ENCODE measurements around the gene EFL1. TPM values are rescaled to one million over a fixed set of nuclear protein-coding genes. Genes with fewer than 3 reads are reported as not detected.

Gene EFL1
- polyA plus RNA-seq, 1 donor (not counting 4 experiments of a cell fraction or from before 2014, with no cell fraction given): 32.0 TPM

DNA sequence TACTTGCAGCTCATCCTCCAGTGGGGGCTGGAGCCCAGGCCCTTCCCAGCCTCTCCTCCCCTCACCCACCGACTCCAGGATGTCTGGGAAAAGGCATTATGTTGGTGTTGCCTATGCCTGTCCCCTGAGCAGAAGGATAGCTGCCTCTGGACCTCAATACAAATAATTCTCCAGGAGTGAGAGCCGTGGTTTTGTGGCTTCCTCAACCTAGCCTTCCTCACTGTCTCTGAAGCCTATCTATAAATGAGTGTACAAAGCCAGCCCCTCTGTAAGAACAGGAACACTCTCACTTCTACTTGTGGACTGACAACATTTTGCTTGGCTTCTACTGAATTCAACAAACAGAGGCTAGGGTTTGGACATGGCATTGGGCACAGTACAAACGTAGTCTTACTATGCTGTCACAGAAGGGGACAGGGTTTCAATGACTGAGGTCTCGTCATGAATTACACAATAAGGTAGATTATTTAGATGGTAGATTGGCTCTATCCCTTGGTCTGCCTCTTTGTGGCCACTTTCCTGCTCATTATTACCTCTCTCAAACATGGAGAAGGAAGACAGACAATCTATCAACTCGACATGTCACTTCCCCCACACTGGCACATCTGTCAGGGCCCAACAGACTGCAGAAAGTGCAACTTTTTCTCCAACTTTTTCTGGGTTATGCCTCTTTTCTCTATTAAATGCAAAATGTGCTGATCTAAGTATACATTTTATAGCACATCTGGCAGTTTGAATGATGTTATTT lies 134.0 kb downstream of the EFL1 start:
- no peak for TF ChIP-seq EZH2 (IDR thresholded peaks at IDR 0.05; ENCODE audit: low read length)
- TF ChIP-seq, protein P1, sequence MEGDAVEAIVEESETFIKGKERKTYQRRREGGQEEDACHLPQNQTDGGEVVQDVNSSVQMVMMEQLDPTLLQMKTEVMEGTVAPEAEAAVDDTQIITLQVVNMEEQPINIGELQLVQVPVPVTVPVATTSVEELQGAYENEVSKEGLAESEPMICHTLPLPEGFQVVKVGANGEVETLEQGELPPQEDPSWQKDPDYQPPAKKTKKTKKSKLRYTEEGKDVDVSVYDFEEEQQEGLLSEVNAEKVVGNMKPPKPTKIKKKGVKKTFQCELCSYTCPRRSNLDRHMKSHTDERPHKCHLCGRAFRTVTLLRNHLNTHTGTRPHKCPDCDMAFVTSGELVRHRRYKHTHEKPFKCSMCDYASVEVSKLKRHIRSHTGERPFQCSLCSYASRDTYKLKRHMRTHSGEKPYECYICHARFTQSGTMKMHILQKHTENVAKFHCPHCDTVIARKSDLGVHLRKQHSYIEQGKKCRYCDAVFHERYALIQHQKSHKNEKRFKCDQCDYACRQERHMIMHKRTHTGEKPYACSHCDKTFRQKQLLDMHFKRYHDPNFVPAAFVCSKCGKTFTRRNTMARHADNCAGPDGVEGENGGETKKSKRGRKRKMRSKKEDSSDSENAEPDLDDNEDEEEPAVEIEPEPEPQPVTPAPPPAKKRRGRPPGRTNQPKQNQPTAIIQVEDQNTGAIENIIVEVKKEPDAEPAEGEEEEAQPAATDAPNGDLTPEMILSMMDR (optimal IDR thresholded peaks at IDR 0.05 in 1 of 3, IDR thresholded peaks at IDR 0.05 in 1 of 3, conservative IDR thresholded peaks at IDR 0.05 in 1 of 3; ENCODE audit: extremely low read depth in 1 of 3, insufficient read depth in 2 of 3, low read length in 3 of 3): no peak
- no peak for DNase-seq (ENCODE audit: low read depth, low spot score)

GRCh38 chr15:82127581-82127980 lies 135.0 kb downstream of the EFL1 start:
- Histone ChIP-seq H3K27me3 (ENCODE audit: control insufficient read depth, extremely low read depth, insufficient read depth, low read length) (no peaks in the 10 kb centered on the region), H3K4me3 (ENCODE audit: control insufficient read depth in 2 of 3, extremely low read depth in 1 of 3, insufficient read depth in 2 of 3, low read depth in 1 of 3, low read length in 3 of 3) (no peak overlapping the region), H3K4me2 (ENCODE audit: control insufficient read depth, extremely low read depth, insufficient read depth, low read depth, low read length) (no peak overlapping the region), H3K36me3 (ENCODE audit: control insufficient read depth in 2 of 2, extremely low read depth in 1 of 2, insufficient read depth in 2 of 2, low read length in 2 of 2) (peaks cover 0 to 6% of the 10 kb centered on the region in 2 experiments), H4K20me1 (ENCODE audit: control insufficient read depth, extremely low read depth, insufficient read depth, low read length) (no peaks in the 10 kb centered on the region), H3K9me3 (ENCODE audit: control insufficient read depth, low read depth, low read length) (no peaks in the 10 kb centered on the region), H2AFZ (ENCODE audit: control insufficient read depth, low read length) (no peak overlapping the region), H3K4me1 (ENCODE audit: control insufficient read depth, extremely low read depth, insufficient read depth, low read length) (peaks cover 14% of the 10 kb centered on the region), H3K9me1 (ENCODE audit: control insufficient read depth, extremely low read depth, insufficient read depth, low read length) (no peaks in the 10 kb centered on the region), H3K9ac (ENCODE audit: control insufficient read depth, extremely low read depth, insufficient read depth, low read length) (no peak overlapping the region), H3K27ac (ENCODE audit: control insufficient read depth, insufficient read depth, low read length) (no peak overlapping the region), H3K79me2 (ENCODE audit: control insufficient read depth, insufficient read depth, low read length) (no peaks in the 10 kb centered on the region)
- TF ChIP-seq, protein P1 (optimal IDR thresholded peaks at IDR 0.05 in 1 of 3, IDR thresholded peaks at IDR 0.05 in 1 of 3, conservative IDR thresholded peaks at IDR 0.05 in 1 of 3; ENCODE audit: extremely low read depth in 1 of 3, insufficient read depth in 2 of 3, low read length in 3 of 3): no peak
- no peak for TF ChIP-seq EZH2 (IDR thresholded peaks at IDR 0.05; ENCODE audit: low read length)
- FAIRE-seq (no peak), DNase-seq (ENCODE audit: low read depth, low spot score) (no peak)
- dilution Hi-C loops (cut with MboI; ENCODE audit: extremely low pct_ligation_motif_present, low sequenced_read_pairs): no loop called here

More for the DNA sequence above, 134.0 kb downstream of the EFL1 start:
- H3K9ac ChIP-seq (ENCODE audit: control insufficient read depth, extremely low read depth, insufficient read depth, low read length): no peak overlapping the region
- dilution Hi-C loops (cut with MboI; ENCODE audit: extremely low pct_ligation_motif_present, low sequenced_read_pairs): no loop called here
- peaks cover 0 to 6% of the 10 kb centered on the region in 2 experiments for H3K36me3 ChIP-seq (ENCODE audit: control insufficient read depth in 2 of 2, extremely low read depth in 1 of 2, insufficient read depth in 2 of 2, low read length in 2 of 2)
- no peak overlapping the region for H2AFZ ChIP-seq (ENCODE audit: control insufficient read depth, low read length)
- FAIRE-seq: no peak
- H4K20me1 ChIP-seq (ENCODE audit: control insufficient read depth, extremely low read depth, insufficient read depth, low read length): no peaks in the 10 kb centered on the region
- no peak overlapping the region for H3K27ac ChIP-seq (ENCODE audit: control insufficient read depth, insufficient read depth, low read length)
- no peaks in the 10 kb centered on the region for H3K79me2 ChIP-seq (ENCODE audit: control insufficient read depth, insufficient read depth, low read length)
- no peaks in the 10 kb centered on the region for H3K27me3 ChIP-seq (ENCODE audit: control insufficient read depth, extremely low read depth, insufficient read depth, low read length)
- H3K9me1 ChIP-seq (ENCODE audit: control insufficient read depth, extremely low read depth, insufficient read depth, low read length): no peaks in the 10 kb centered on the region
- H3K4me1 ChIP-seq (ENCODE audit: control insufficient read depth, extremely low read depth, insufficient read depth, low read length): peaks cover 13% of the 10 kb centered on the region
- H3K4me3 ChIP-seq (ENCODE audit: control insufficient read depth in 2 of 3, extremely low read depth in 1 of 3, insufficient read depth in 2 of 3, low read depth in 1 of 3, low read length in 3 of 3): no peak overlapping the region
- no peak overlapping the region for H3K4me2 ChIP-seq (ENCODE audit: control insufficient read depth, extremely low read depth, insufficient read depth, low read depth, low read length)
- no peaks in the 10 kb centered on the region for H3K9me3 ChIP-seq (ENCODE audit: control insufficient read depth, low read depth, low read length)
